Heart left ventricle (tissue), 13 donors: ENCODE data around the gene MIF.
"Not testable (repeated sequence)": the region's sequence is repeated elsewhere in the genome, so short reads cannot be mapped to it uniquely, and the experiment has no call there.

ENCODE experiments used
- POLR2A ChIP-seq, 2 donors: fragments of 450-650 bp; IDR thresholded peaks; one replicate each; pipeline ENCODE4 v1.6.1; 2017; ENCODE audit warnings: antibody characterized with exemption in 2 of 2, mild to moderate bottlenecking in 2 of 2, moderate library complexity in 2 of 2
- TF ChIP-seq, protein P1 (sequence below), 12 donors: fragments of 200-600 bp; sonication (generic) in 4 of 12; IDR thresholded peaks; one replicate each; pipeline versions ENCODE4 v1.5.0 to v1.8.0; 2018 to 2022; ENCODE audit warnings: antibody characterized with exemption in 12 of 12, mild to moderate bottlenecking in 5 of 12
- donor health status: ischemic (EF 13 %, LVEDD 7.1; RV severe dilation, severe dysfunction).
- donor health status: DM: no; HTN: yes; CAD: no.
- donor health status: DM: no; HTN: no; CAD: no.
- donor health status: ischemic (EF 25% LVEDD 6.9; RV normal size, moderate dysfunction).
- donor health status: ischemic (EF 25% LVEDD 5.7; RV mildly dilated, moderate dysfunction).
- donor health status: ischemic (EF 35%, LVEDD 5.7; RV mildly dilated, moderate dysfunction).
- donor health status: nonischemic (EF 11% LVEDD 7.7; RV severe dilation, severe dysfunction).
- donor health status: DM: yes; HTN: yes; CAD: no.
- donor health status: PGD.
- donor health status: ischemic (EF 29% LVEDD 5.4; RV normal size, mild dysfunction).
- donor health status: nonischemic (EF 23%, LVEDD 6.1; RV moderate dilation, normal function).

DNA sequence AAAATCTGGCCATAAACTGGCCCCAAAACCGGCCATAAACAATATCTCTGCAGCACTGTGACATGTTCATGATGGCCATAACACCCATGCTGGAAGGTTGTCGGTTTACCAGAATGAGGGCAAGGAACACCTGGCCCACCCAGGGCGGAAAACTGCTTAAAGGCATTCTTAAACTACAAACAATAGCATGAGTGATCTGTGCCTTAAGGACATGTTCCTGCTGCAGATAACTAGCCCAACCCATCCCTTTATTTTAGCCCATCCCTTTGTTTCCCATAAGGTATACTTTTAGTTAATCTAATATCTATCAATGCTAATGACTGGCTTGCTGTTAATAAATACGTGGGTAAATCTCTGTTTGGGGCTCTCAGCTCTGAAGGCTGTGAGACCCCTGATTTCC, 6.0 kb downstream of the MIF start:
- not testable (repeated sequence) for TF ChIP-seq POLR2A (IDR thresholded peaks at IDR 0.05)
- TF ChIP-seq, protein P1, sequence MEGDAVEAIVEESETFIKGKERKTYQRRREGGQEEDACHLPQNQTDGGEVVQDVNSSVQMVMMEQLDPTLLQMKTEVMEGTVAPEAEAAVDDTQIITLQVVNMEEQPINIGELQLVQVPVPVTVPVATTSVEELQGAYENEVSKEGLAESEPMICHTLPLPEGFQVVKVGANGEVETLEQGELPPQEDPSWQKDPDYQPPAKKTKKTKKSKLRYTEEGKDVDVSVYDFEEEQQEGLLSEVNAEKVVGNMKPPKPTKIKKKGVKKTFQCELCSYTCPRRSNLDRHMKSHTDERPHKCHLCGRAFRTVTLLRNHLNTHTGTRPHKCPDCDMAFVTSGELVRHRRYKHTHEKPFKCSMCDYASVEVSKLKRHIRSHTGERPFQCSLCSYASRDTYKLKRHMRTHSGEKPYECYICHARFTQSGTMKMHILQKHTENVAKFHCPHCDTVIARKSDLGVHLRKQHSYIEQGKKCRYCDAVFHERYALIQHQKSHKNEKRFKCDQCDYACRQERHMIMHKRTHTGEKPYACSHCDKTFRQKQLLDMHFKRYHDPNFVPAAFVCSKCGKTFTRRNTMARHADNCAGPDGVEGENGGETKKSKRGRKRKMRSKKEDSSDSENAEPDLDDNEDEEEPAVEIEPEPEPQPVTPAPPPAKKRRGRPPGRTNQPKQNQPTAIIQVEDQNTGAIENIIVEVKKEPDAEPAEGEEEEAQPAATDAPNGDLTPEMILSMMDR (IDR thresholded peaks at IDR 0.05), result not testable (repeated sequence)
